Measurements from ENCODE around the gene TRAF6.

DNA sequence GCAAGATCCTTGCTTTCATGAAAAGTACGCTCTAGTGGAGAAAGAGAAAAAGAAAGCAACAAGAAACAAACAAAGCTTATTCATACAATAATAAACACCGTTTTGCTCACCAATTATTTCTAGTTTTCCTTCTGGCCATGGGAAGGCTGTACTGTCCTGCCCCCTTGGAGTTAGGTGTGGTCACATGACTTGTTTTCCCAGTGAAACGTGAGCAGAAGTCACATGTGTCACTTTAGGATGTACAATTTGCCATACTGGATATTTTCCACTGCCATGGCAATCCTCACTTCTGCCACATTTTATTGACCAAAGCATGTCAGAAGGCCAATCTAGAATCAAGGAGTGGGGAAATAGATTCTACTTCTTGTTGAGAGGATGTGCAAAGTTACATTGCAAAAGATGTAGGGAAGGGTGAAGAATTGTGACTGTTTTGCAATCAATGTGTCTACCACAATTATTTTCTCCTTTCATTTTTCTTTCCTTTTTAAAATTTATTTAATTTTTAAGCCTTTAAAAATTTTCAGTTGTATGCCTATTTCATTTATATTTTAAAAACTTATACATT lies 24.3 kb upstream of the TRAF6 start:
- TF ChIP-seq, protein P1, sequence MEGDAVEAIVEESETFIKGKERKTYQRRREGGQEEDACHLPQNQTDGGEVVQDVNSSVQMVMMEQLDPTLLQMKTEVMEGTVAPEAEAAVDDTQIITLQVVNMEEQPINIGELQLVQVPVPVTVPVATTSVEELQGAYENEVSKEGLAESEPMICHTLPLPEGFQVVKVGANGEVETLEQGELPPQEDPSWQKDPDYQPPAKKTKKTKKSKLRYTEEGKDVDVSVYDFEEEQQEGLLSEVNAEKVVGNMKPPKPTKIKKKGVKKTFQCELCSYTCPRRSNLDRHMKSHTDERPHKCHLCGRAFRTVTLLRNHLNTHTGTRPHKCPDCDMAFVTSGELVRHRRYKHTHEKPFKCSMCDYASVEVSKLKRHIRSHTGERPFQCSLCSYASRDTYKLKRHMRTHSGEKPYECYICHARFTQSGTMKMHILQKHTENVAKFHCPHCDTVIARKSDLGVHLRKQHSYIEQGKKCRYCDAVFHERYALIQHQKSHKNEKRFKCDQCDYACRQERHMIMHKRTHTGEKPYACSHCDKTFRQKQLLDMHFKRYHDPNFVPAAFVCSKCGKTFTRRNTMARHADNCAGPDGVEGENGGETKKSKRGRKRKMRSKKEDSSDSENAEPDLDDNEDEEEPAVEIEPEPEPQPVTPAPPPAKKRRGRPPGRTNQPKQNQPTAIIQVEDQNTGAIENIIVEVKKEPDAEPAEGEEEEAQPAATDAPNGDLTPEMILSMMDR (conservative IDR thresholded peaks at IDR 0.05), result no peak
- no peak for TF ChIP-seq ZFX (IDR thresholded peaks at IDR 0.05)
